Measurements from ENCODE around the gene OBP2A.
A peak's percentile ranks its signal among the peaks of the same experiment; 100 is the strongest.
"Not testable (repeated sequence)": the region's sequence is repeated elsewhere in the genome, so short reads cannot be mapped to it uniquely, and the experiment has no call there.

Gene OBP2A, protein sequence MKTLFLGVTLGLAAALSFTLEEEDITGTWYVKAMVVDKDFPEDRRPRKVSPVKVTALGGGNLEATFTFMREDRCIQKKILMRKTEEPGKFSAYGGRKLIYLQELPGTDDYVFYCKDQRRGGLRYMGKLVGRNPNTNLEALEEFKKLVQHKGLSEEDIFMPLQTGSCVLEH

DNA sequence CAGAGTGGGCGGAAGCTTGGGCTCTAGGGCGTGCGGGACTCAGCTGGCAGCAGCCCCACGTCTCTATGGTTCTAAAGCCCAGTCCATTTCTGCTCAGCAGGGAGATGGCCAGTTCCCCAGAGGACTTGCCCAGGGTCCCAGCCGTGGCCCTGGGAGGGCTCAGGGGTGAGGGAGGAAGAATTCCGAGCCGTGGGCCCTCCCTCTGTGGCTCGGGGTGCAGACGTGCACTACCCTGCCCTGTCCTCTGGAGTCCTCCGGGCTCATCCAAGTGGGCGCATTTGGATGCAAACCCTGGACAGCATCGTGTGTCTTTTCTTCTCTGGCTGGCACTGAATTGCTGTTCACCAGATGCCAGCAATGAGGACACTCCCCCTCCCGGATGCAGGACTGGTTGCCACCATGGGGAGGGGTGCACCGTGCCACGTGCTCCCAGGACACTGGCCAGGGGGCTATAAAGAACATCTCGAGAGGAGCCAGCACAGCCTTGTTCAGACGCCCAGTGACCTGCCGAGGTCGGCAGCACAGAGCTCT is at the start of gene OBP2A:
Gene OBP2A, plus strand, starts transcription at position 481 of the 531 bp plus-strand sequence. CDS start 55 bp downstream, outside the sequence.
- DNase-seq = not testable (repeated sequence)

DNA sequence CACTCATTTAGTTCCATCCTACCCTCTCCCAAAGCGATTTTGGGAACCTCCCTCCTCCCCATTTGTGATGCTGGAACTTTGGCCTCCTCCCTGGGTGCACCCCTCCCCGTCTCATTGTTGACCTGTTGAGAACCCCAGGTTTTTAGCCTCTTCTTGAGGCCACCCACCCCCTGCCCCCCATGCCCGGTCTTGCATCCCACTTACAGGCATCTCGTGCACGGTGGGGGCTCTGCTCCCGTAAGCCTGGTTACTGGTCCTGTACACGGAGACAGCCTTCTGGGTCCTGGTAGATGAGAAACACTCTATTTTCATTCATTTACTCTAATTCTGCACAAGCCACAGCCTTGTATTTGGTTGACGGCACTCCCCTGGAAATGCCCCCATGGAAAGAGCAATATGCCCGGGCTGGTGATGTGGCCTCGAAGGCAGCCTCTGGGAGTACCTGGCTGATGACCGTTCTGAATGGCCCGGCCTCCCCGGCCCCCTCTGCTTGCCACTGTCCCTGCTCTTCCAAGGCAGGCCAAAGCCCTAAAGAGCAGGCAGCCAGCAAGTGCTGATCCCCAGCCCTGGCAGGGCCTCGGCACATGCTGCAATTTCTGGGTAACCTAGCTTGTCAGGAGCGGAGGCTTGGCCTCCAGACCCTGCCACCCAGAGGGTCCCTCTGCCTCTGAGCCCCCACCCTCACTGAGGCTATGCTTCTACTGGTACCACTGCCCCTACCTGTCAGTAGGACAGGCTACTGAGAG is 47.4 kb upstream of the OBP2A start:
- DNase-seq = no peak

DNA sequence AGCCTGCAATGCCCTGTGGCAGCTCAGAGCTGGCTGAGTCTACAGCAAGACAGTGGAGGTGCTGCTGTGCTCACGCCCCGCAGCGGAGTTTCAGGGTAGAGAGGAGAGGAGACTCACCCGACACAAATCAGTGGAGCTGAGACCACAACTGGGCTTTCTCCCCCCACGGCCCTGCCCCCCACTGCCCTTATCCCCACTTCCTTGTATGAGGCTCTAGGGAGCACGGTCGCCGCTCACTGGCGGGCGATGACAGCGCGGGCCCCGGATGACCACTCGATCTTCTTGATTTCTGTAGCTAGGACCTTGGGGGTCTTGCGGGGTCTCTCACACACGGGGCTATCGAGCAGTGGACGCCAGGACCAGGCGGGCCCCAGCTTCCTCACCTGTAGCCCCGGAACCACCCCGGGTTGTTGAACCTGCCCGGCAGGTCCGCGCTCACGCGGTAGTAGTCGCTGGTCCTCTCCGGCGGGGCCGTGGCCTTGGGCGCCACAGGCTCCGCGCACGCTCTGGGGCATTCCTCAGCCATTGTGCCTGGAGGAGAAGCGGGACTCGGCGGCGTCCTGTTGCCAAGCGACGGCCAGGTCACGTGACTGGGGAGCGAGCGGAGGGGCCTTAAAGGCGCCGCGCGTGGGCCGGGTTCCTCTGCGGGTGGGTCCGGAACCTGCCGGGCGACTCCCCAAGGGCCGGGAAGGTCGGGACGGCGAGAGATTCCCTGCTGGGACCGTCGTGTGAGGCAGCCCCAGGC is 46.4 kb upstream of the OBP2A start:
- DNase-seq = peak; percentile 82

DNA sequence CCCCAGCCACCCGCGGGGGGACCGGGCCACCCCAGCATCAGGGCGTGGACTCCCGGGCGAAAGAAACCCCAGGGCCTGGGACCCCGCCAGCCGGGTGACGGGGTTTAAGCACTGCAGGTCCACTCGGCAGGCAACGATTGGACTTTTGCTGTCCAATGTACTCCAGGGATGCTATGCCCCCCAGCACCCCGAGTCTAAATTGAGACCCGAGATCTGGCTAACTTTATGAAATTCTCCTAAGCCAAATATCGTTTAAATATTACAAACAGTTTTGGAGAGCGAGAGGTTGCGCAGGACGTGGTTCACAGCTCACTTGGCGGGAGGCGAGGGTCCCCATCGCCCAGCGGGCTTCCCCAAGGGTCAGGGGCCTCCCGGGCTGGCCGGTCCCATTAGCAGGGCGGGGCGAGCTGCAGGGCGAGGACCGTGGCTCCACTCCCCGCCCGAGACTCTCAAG is 45.8 kb upstream of the OBP2A start:
- DNase-seq = no peak

DNA sequence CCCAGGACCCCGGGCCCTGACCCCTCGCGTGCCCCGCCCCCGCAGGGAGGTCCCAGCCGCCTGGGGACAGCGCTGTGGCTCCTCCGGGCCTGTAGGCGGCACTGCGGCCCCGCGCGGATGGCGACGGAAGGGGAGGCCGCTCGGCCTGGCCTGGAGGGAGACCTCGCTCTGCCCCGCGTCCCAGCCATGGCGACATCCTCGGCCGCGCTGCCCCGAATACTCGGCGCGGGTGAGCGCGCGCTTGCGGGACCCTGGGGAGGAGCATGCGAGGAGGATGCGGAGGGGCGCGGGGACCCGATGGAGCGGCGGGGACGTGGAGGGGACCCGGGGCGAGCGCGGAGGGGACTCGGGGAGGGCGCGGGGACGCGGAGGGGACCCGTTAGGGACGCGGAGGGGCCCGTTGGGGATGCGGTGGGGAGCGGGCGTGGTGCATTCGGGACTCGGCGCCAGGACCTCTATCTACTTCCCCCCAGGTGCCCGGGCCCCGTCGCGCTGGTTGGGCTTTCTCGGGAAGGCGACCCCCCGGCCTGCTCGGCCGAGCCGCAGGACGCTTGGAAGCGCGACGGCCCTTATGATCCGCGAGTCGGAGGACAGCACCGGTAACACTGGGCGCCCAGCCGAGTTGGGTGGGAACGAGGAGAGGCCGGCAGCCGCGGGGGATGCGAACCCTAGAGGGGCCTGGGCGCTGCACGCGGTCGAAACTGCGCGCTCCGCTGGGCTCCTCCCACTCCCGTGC is 45.2 kb upstream of the OBP2A start, which contains the start of gene MRPS2:
Gene MRPS2, plus strand, starts transcription at position 158 of the 736 bp plus-strand sequence. Its CDS starts 29 bp downstream, at position 187.
- peak; percentile 85 for DNase-seq

DNA sequence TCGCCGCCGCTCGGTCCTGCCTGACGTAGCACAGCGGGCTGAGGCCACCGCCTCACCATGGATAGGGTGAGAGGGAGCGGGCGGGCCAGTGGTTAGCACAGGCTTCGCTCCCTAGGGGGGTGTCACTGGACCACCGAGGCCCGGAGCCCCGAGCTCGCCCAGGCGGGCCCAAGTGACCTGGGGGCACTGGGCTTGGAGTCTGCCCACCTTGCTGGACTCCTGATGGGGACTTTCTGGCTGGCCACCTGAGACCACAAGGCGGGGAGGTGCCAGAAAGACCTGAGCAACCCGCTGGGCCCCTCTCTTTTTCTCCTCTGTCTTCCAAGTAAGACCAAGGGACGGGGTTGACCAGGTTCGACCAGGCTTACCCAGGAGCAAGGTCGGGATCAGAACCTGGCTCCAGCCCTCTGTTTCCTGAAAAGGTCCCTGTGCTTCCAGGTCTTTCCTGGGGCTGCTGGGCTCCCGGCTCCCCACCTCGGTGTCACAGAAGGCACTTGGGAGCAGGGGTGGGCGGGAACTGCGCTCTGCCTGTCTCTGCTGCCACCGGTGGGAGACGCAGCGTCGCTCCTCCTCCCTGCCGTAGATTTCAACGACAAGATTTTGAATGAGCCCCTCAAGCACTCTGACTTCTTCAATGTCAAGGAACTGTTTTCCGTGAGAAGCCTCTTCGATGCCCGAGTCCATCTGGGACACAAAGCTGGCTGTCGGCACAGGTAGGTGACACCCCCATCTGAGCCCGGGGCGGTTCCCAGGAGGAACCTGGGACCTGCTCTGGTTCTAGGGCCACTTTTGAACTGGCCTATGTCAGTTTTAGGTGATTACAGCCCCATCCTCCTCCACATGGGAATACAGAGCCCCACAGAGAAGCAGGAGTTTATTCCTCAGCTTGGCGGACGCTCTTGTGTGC is 44.4 kb upstream of the OBP2A start:
- peak; percentile 70 for DNase-seq

DNA sequence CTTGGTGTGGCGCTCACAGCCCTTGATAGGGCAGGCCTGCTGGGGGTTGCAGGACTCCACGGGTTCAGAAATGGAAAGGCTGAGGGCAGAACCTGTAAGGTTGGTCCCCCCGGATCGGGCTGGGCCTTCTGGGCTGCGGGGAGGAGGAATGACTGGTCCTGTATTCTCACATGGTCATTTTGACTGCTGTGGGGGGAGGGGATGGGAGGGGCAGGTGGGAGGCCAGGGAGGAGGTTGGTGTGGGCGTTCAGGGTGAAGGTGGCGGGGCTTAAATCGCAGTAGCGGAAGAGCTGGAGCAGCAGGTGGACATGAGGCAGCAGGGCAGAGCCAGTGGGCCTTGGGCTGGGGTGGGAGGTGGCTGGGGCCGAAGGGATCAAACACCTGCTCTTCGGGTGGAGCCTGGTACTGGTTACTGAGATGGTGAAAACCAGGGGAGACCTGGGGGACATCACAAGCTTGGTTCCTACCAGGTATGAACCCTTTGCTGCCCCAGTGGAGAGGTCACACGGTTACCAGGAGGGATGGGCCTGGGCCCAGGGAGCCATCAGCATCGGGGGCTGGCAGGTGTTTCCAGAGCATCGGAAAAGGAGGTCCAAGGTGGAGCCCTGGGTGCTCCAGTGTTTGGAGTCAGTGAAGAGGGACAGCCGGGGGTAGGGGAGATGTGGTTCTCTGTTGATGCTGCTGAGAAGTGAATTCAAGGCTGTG is 43.6 kb upstream of the OBP2A start:
- no peak for DNase-seq

DNA sequence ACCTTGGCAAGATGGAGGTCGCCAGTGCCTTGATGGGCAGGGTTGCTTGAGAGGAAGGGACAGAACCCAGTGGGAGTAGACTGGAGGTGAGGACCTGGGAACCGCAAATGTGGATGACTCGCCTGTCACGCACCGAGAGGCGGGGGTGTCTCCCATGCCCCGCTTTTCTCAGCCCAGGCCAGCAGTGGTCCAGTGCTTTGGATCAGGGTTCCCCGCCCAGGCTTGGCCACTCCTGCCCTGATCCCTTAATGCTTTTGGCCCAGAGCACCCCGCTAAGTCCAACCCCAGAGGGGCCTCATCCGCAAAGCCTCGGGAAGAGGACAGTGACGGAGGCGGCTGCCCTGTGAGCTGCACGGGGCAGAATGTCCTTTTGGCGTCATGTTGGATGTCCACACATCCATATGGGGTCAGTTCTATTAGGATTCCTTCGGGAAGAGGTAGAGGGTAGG is 43.0 kb upstream of the OBP2A start:
- DNase-seq = no peak

DNA sequence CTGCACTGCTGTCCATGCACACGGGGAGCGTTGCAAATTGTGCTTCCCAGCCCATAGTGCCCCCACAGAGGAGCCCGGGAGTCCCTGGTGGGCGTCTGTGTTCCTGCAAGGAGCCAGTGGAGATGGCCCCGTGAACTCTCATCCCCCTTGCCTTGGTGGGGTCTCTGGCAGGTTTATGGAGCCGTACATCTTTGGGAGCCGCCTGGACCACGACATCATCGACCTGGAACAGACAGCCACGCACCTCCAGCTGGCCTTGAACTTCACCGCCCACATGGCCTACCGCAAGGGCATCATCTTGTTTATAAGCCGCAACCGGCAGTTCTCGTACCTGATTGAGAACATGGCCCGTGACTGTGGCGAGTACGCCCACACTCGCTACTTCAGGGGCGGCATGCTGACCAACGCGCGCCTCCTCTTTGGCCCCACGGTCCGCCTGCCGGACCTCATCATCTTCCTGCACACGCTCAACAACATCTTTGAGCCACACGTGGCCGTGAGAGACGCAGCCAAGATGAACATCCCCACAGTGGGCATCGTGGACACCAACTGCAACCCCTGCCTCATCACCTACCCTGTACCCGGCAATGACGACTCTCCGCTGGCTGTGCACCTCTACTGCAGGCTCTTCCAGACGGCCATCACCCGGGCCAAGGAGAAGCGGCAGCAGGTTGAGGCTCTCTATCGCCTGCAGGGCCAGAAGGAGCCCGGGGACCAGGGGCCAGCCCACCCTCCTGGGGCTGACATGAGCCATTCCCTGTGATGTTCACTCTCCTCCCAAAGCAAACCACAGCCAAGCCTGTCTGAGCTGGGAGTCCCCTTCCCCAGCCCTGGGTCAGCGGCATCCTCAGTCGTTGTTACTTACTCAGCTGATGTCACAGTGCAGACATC is 42.3 kb upstream of the OBP2A start:
- DNase-seq = no peak

DNA sequence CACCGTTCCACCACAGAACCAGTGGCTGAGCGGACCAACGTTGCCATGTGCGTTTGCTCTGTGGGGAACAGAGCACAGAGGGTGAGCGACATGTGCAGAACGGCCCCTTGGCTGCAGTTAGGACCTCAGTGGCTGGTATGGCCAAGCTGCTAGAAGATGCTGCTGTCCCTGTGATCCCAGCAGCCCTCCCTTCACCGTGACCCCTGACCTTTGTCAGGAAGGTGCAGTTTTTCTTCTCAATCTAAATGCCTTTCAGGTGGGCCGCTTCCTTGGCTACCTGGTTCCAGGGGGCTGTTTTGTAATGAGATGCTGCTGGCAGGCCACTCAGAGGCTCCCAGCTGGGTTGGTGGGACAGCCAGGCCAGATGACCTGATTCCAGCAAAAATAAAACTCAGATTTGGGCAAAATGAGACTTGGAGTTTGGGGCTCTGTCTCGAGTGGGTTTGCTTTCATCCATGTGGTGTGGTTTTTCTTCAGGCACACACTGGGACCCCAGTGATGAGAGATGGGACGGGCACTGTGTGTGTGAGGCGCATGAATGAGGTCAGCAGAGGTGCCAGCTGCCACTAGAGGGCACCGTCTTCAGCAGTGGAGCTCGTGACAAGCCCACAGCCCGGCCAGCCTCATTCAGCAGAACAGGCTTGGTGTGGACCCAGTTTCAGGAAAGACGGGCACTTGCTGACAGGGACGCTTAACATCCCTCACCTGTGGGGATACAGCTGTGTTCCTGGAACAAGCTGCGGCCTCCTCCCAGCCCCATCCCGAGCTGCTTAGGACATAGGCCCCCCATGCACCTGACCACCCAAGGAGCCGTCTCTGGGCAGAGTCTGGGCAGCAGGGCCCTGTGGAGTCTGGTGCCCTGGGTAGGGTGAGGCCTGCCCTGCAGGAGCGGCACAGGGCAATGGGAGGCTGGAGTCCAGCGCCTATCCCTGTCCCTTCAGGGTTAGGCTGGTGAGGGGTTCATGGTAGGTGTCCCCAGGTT is 41.4 kb upstream of the OBP2A start:
- DNase-seq = peak; percentile 58

DNA sequence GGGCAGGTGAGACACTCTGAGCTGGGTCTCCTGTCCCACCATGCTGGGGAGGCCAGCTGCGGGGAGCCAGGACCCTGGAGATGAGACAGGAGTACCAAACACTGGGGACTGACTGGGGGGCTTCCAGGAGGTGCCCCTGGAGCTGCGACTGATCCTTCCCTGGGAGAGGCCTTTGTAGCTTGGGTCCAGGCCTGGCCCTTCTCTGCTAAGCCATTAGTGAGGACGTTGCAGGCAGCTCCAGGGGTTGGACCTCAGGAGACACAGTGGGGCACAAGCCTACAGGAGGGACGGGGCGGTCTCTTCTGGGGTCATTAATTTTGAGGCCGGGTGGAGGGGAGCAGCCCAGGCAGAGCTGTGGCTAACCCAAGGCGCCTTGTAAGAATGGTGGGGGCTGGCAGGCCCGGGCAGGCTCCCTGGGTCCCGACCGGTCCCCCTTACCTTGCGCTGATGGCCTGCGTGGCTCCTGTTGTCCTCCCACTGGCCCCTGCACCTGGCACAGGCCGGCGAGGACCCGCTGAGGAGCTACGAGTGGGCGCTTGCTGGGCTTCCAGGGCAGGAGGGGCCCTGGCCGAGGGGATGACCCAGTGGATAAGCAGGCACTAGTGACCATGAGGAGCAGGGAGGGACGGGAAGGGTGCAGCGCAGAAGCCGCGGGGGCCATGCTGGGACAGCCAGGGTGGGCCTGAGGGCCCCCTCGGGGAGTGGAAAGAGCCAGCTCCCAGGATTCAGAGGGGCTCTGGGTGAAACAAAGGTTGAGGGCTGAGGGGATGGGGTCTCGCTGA is 40.3 kb upstream of the OBP2A start:
- DNase-seq = no peak

DNA sequence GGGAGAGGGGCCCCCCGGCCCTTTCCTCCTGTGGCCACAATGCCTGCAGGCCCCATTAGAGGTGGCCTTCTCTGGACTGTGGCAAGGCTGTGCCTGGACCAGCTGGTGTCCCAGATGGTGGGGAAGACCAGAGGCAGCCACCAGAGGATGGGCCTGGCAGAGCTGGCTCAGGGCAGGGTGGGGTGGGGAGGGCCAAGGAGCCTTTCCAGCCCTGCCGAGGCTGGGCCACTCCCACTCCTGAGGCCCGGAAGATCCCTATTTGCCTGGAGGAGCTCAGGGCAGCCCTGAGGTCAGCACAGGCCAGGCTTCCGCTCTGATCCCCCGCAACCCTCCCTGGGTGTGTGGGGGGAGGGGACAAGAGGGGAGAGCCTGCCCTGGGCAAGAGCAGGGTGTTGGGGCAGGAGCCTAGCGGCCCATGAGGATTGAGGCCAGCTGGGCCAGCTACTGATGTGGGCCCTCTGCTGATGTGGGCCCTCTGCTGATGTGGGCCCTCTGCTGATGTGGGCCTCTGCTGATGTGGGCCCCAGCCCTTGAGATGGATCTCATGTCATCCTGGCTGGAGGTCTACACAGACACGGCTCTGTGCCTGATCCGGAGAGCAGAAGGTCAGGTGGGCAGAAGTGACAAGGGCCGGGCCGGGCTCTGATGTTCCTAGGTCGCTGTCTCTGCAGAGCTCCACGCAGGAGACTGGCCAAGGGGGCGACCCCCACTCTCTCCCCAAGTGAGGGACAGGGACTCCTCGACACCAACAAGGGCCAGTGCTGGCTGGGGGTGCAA is 39.4 kb upstream of the OBP2A start:
- DNase-seq = no peak

DNA sequence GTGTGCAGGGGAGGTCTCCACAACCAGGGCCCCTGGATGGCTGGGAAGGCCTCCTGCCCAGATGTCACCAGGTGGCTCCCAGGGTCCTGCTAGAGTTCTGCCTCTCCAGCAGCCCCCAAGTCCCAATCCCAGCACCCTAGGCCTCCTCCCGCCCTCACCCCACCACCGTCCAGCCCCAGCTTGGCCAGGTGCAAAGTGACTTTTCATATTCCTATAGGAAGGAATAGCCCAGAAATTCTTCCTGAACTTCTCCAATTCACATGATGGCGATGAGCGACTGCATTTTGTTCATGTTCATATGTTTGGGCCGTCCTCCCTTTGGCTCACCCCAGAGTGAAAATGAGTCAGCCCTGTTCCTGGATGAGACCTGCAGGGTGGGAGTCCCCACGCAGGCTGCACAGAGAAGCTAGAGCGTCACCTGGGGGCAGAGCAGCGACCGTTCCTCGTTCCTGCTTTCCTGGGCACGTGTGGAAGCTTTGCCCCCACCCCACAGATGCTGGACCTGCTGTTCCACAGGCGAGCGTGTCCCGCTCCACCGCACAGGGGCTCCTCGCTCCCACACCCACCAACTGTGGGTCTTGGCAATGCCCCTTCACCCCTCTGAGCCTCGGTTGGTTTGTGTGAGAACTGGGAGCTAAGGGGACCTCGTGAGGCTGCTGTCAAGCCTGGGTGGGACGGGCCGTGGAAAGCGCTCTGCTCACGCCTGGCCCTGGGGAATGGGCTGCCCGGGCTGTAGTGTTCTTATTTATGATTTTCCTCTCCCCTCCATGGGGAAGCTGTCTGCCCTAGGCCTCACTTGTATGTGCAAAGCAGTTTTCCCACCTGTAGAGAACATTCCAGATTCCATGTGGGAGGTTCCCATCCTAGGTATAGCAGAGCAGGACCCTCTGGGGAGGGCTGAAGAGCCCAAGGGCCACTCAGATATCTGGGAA is 38.6 kb upstream of the OBP2A start:
- DNase-seq = no peak

DNA sequence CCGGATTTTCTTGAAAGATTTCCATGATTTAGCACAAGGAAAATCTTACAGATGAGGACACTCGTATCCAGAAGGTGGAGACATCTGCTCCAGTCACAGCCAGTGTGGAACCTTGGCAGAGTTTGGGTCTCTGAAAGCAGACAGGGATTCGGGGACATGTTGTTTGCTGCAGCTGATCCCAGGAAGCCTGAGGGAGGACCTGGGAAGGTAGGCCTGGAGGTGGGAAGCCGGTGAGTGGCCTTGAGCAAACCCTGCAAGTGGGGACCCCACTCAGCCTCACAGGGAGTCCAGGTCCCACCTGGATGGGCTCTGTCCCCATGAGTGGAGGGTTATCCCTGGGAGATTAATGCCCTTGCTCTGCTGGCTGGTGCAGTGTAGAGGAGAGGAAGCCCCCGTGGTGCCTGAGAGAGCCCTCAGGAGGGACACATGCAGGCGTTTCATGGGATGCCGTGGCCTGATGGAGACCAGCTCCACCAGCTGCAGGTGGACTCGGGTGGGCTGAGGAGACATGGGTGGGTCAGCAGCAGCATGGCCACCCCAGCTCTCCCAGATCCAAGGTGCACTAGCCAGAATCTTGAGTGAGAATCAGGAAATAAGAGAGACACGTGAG is 37.6 kb upstream of the OBP2A start:
- no peak for DNase-seq

DNA sequence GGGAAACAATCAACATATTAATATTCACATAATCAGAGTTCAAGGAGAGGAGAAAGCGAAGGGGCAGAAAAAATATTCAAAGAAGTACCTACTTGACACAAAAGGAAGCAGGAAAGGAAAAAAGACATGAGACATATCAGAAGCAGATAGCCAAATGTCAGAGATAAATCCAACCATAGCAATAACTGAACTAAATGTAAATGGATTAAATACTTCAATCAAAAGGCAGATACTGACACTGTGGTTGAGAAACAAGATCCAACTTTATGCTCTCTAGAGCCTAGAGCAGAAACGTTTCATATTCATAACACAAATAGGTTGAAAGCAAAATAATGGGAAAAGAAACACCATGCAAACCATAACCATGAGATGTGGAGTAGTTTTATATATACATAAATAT is 36.5 kb upstream of the OBP2A start:
- DNase-seq = no peak
